HG03439 (cell line): ENCODE measurements around the gene CLSTN2.
"Not testable (repeated sequence)": the region's sequence is repeated elsewhere in the genome, so short reads cannot be mapped to it uniquely, and the experiment has no call there.

Experiments
- ATAC-seq: cut with Tn5 transposase; IDR thresholded peaks from one replicate; pipeline ENCODE4 v1.9.1; 2021; ENCODE audit warnings: mild to moderate bottlenecking, moderate library complexity; ENCODE audit not compliant: unreplicated experiment

The CLSTN2 gene

GRCh38 chr3:140396110-140396509 is 461.1 kb downstream of the CLSTN2 start:
- ATAC-seq = no peak

- ATAC-seq = no peak
Measured at GRCh38 chr3:140397847-140398246, 462.9 kb downstream of the CLSTN2 start.

- ATAC-seq = no peak
Measured at GRCh38 chr3:140398387-140398786, 463.4 kb downstream of the CLSTN2 start.

GRCh38 chr3:140399871-140400270 is 464.9 kb downstream of the CLSTN2 start:
- ATAC-seq = no peak

- ATAC-seq = no peak
Measured at GRCh38 chr3:140403079-140403478, 468.1 kb downstream of the CLSTN2 start.

- ATAC-seq = no peak
Measured at GRCh38 chr3:140403608-140404007, 468.6 kb downstream of the CLSTN2 start.

- no peak for ATAC-seq
Measured at GRCh38 chr3:140406655-140407054, 471.7 kb downstream of the CLSTN2 start.

- ATAC-seq = no peak
Measured at GRCh38 chr3:140408252-140408651, 473.3 kb downstream of the CLSTN2 start.

- ATAC-seq = no peak
Measured at GRCh38 chr3:140416666-140417065, 481.7 kb downstream of the CLSTN2 start.

GRCh38 chr3:140420621-140421357 is 485.8 kb downstream of the CLSTN2 start:
- ATAC-seq = no peak

- ATAC-seq = no peak
Measured at GRCh38 chr3:140421884-140422283, 486.9 kb downstream of the CLSTN2 start.

- no peak for ATAC-seq
Measured at GRCh38 chr3:140423146-140423545, 488.2 kb downstream of the CLSTN2 start.

GRCh38 chr3:140423574-140423973 is 488.6 kb downstream of the CLSTN2 start:
- not testable (repeated sequence) for ATAC-seq

GRCh38 chr3:140424211-140424610 is 489.2 kb downstream of the CLSTN2 start:
- no peak for ATAC-seq

- no peak for ATAC-seq
Measured at GRCh38 chr3:140424726-140425125, 489.7 kb downstream of the CLSTN2 start.

GRCh38 chr3:140427786-140428185 is 492.8 kb downstream of the CLSTN2 start:
- no peak for ATAC-seq

- ATAC-seq = no peak
Measured at GRCh38 chr3:140428380-140428779, 493.4 kb downstream of the CLSTN2 start.

GRCh38 chr3:140429791-140430190 is 494.8 kb downstream of the CLSTN2 start:
- no peak for ATAC-seq

GRCh38 chr3:140430494-140430893 is 495.5 kb downstream of the CLSTN2 start:
- ATAC-seq = no peak

GRCh38 chr3:140432229-140432669 is 497.3 kb downstream of the CLSTN2 start:
- ATAC-seq = no peak

GRCh38 chr3:140433431-140433830 is 498.4 kb downstream of the CLSTN2 start:
- ATAC-seq = no peak

- ATAC-seq = no peak
Measured at GRCh38 chr3:140434261-140434905, 499.4 kb downstream of the CLSTN2 start.
